ENCODE data around the gene PTBP2. TPM values are rescaled to one million over a fixed set of nuclear protein-coding genes. Genes with fewer than 3 reads are reported as not detected.

Gene PTBP2
- total and polyA plus RNA-seq, 10 of the 15 experiments (the other 5 are each of a cell fraction or from before 2014, with no cell fraction given): 5.8 to 17.5 (median 11.1) TPM

DNA sequence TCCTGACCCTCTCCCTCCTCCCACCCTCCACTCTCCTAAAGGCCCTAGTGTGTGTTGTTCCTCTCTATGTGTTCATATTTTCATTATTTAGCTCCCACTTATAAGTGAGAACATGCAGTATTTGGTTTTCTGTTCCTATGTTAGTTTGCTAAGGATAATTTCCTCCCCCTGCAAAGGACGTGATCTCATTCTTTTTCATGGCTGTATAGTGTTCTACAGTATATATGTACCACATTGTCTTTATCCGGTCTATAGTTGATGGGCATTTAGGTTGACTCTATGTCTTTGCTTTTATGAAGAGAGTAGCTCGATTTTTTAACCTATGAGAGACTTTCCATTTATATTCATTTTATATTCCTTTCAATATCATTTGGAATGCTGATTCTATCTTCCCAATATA, 7.9 kb upstream of the PTBP2 start:
- Histone ChIP-seq H3K4me2 (ENCODE audit: control insufficient read depth, insufficient read depth) (no peak overlapping the region), H4K20me1 (ENCODE audit: control insufficient read depth, insufficient read depth) (no peaks in the 10 kb centered on the region), H3K27ac (ENCODE audit: control insufficient read depth, insufficient read depth) (no peak overlapping the region), H2AFZ (ENCODE audit: control insufficient read depth, low read depth, low read length) (no peak overlapping the region), H3K9ac (ENCODE audit: control insufficient read depth, insufficient read depth, low read length) (no peak overlapping the region), H3K4me1 (ENCODE audit: control insufficient read depth, insufficient read depth, low read length) (no peaks in the 10 kb centered on the region), H3K36me3 (ENCODE audit: control insufficient read depth in 2 of 2, insufficient read depth in 2 of 2, low read length in 1 of 2) (no peaks in the 10 kb centered on the region), H3K27me3 (replicated peaks in 1 of 2; ENCODE audit: control insufficient read depth in 2 of 2, insufficient read depth in 2 of 2, low read length in 1 of 2) (no peaks in the 10 kb centered on the region), H3K9me3 (replicated peaks; ENCODE audit: control insufficient read depth, insufficient read depth, low read length) (no peaks in the 10 kb centered on the region), H3K4me3 (no peak overlapping the region), H3K79me2 (ENCODE audit: control insufficient read depth, insufficient read depth, low read length) (no peaks in the 10 kb centered on the region)
- ChIA-PET POLR2A (no interaction called here), SMC1A (ENCODE audit: uncharacterized antibody, unreplicated experiment) (interaction anchor here (0.6 kb wide), 1 partner anchor 14 kb away, joined by 4 read pairs; no protein-coding TSS in a partner anchor), RAD21 (ENCODE audit: unreplicated experiment) (no interaction called here), CTCF (interaction anchor here (2.1 kb wide), 1 partner anchor 242 kb away, joined by 5 read pairs; no protein-coding TSS in a partner anchor)
- no TSS peak for BruUV-seq (replicated peaks)
- FAIRE-seq (no peak), ATAC-seq (no peak), DNase-seq (ENCODE audit: low read depth, low spot score) (no peak)
- in situ Hi-C loops (cut with MboI) (no loop called here), intact Hi-C loops (cut with micrococcal nuclease; ENCODE audit: unreplicated experiment) (no loop called here)
- no peak for TF ChIP-seq CBX3 (IDR thresholded peaks at IDR 0.05; ENCODE audit: borderline replicate concordance, low read depth)
- TF ChIP-seq TCF12 (IDR thresholded peaks at IDR 0.05; ENCODE audit: low read depth, low read length): no peak
- no peak for TF ChIP-seq POLR2AphosphoS2 (IDR thresholded peaks at IDR 0.05; ENCODE audit: low read depth, low read length)
- TF ChIP-seq E2F8 (IDR thresholded peaks at IDR 0.05; ENCODE audit: low read depth, partially characterized antibody): no peak
- no peak for TF ChIP-seq CBX5 (IDR thresholded peaks at IDR 0.05; ENCODE audit: low read depth)
- no peak for TF ChIP-seq HDGF (IDR thresholded peaks at IDR 0.05)
- no peak for TF ChIP-seq CHD2 (IDR thresholded peaks at IDR 0.05; ENCODE audit: borderline replicate concordance, low read depth, low read length)
- TF ChIP-seq, protein P1, sequence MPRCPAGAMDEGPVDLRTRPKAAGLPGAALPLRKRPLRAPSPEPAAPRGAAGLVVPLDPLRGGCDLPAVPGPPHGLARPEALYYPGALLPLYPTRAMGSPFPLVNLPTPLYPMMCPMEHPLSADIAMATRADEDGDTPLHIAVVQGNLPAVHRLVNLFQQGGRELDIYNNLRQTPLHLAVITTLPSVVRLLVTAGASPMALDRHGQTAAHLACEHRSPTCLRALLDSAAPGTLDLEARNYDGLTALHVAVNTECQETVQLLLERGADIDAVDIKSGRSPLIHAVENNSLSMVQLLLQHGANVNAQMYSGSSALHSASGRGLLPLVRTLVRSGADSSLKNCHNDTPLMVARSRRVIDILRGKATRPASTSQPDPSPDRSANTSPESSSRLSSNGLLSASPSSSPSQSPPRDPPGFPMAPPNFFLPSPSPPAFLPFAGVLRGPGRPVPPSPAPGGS (IDR thresholded peaks at IDR 0.05; ENCODE audit: borderline replicate concordance, insufficient read depth, low read depth, low read length, poor library complexity, severe bottlenecking): no peak
- no peak for TF ChIP-seq ESRRA (IDR thresholded peaks at IDR 0.05; ENCODE audit: low read length)
- TF ChIP-seq LARP7 (IDR thresholded peaks at IDR 0.05): no peak
- TF ChIP-seq ZBED1 (IDR thresholded peaks at IDR 0.05; ENCODE audit: borderline replicate concordance): no peak
- no peak for TF ChIP-seq MXI1 (IDR thresholded peaks at IDR 0.05; ENCODE audit: low read depth, low read length)
- TF ChIP-seq RUNX3 (IDR thresholded peaks at IDR 0.05; ENCODE audit: low read length): no peak
- TF ChIP-seq MYB (IDR thresholded peaks at IDR 0.05; ENCODE audit: borderline replicate concordance, low read depth, low read length): no peak
- TF ChIP-seq, protein P2, sequence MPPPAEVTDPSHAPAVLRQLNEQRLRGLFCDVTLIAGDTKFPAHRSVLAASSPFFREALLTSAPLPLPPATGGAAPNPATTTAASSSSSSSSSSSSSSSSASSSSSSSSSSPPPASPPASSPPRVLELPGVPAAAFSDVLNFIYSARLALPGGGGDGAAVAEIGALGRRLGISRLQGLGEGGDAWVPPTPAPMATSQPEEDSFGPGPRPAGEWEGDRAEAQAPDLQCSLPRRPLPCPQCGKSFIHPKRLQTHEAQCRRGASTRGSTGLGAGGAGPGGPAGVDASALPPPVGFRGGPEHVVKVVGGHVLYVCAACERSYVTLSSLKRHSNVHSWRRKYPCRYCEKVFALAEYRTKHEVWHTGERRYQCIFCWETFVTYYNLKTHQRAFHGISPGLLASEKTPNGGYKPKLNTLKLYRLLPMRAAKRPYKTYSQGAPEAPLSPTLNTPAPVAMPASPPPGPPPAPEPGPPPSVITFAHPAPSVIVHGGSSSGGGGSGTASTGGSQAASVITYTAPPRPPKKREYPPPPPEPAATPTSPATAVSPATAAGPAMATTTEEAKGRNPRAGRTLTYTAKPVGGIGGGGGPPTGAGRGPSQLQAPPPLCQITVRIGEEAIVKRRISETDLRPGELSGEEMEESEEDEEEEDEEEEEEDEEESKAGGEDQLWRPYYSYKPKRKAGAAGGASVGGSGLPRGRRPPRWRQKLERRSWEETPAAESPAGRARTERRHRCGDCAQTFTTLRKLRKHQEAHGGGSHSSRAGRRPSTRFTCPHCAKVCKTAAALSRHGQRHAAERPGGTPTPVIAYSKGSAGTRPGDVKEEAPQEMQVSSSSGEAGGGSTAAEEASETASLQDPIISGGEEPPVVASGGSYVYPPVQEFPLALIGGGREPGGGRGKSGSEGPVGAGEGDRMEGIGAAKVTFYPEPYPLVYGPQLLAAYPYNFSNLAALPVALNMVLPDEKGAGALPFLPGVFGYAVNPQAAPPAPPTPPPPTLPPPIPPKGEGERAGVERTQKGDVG (CRISPR knock-in tag; IDR thresholded peaks at IDR 0.05): no peak
- no peak for TF ChIP-seq PML (IDR thresholded peaks at IDR 0.05; ENCODE audit: low read length)
- WGBS (ENCODE audit: insufficient coverage, insufficient replicate concordance, low lambda C conversion rate, missing lambda C conversion rate): 13% methylated on average over 3 of the region's 3 CpGs
